B cell (primary cell): ENCODE results near the gene FITM1. TPM values are rescaled to one million over a fixed set of nuclear protein-coding genes. Genes with fewer than 3 reads are reported as not detected.

Source experiments
- ATAC-seq: fragments of 200-7000 bp; cut with Tn5 transposase; one replicate; pipeline ENCODE4 v1.10.0; 2021; ENCODE audit warnings: low read depth, mild to moderate bottlenecking, moderate number of reproducible peaks, moderate library complexity
- CTCF ChIA-PET: fragments of 350-600 bp; sonication (Branson Sonifier 250); formaldehyde crosslinking; loops from one replicate; lab custom pipeline; 2021; ENCODE audit warnings: antibody characterized with exemption, inconsistent platforms; lab: Charles Lee
- POLR2A ChIA-PET: fragments of 350-600 bp; sonication (Branson Sonifier 250); formaldehyde crosslinking; loops from one replicate; lab custom pipeline; 2021; ENCODE audit warnings: antibody characterized with exemption; lab: Charles Lee
- DNase-seq: peaks from one replicate; pipeline ENCODE4 v3.0.0; 2013
- H2AFZ ChIP-seq: 2 replicates; pipeline ENCODE4 v1.6.1; 2012; ENCODE audit warnings: mild to moderate bottlenecking, low read depth, low read length; ENCODE audit not compliant: insufficient read depth, poor library complexity, severe bottlenecking
- H3K27ac ChIP-seq, 2 donors: 1 replicate in 1 of 2; 2 replicates in 1 of 2; pipeline ENCODE4 v1.5.1; 2012 to 2013; ENCODE audit warnings: low read length in 2 of 2, mild to moderate bottlenecking in 2 of 2, moderate library complexity in 1 of 2
- H3K27me3 ChIP-seq, 4 experiments: fragments of 200-600 bp in 1 of 4; sonication (generic) in 1 of 4; replicated peaks in 1 of 4; 1 replicate in 2 of 4; 2 replicates in 2 of 4; pipeline versions ENCODE4 v1.6.1 to v1.7.0; 2013 to 2016; ENCODE audit warnings: low read length in 3 of 4, mild to moderate bottlenecking in 2 of 4, mixed read lengths in 1 of 4, moderate library complexity in 1 of 4; ENCODE audit not compliant: insufficient read depth in 4 of 4, control insufficient read depth in 3 of 4; ENCODE audit errors: control extremely low read depth in 1 of 4
- H3K36me3 ChIP-seq, 2 experiments: replicated peaks in 1 of 2; 1 replicate in 1 of 2; 2 replicates in 1 of 2; pipeline versions ENCODE4 v1.6.1 to v1.7.1; 2013; ENCODE audit warnings: low read length in 1 of 2; ENCODE audit not compliant: insufficient read depth in 2 of 2, control insufficient read depth in 1 of 2; ENCODE audit errors: control extremely low read depth in 1 of 2, extremely low read depth in 1 of 2
- H3K4me1 ChIP-seq, 2 donors: fragments of 200-600 bp in 1 of 2; sonication (generic) in 1 of 2; 1 replicate in 1 of 2; 2 replicates in 1 of 2; pipeline versions ENCODE4 v1.5.1 to v1.6.1; 2013 to 2017; ENCODE audit warnings: low read length in 2 of 2; ENCODE audit not compliant: control insufficient read depth in 2 of 2, insufficient read depth in 2 of 2
- H3K4me2 ChIP-seq: replicated peaks from 2 replicates; pipeline ENCODE3; 2012; ENCODE audit warnings: mild to moderate bottlenecking, low read depth, low read length; ENCODE audit not compliant: poor library complexity, severe bottlenecking
- H3K4me3 ChIP-seq, 5 experiments: fragments of 200-600 bp in 1 of 5; sonication (generic) in 1 of 5; 1 replicate in 3 of 5; 2 replicates in 2 of 5; pipeline versions ENCODE4 v1.5.1 to v1.7.0; 2011 to 2016; ENCODE audit warnings: low read length in 4 of 5, mild to moderate bottlenecking in 4 of 5, low read depth in 2 of 5, control low read depth in 1 of 5, moderate library complexity in 1 of 5; ENCODE audit not compliant: insufficient read depth in 1 of 5; ENCODE audit errors: control extremely low read depth in 1 of 5, extremely low read depth in 1 of 5
- H3K79me2 ChIP-seq: fragments of 200-600 bp; sonication (generic); one replicate; pipeline ENCODE4 v1.6.0; 2016; ENCODE audit warnings: low read length; ENCODE audit not compliant: control insufficient read depth, insufficient read depth
- H3K9ac ChIP-seq: fragments of 200-600 bp; sonication (generic); 2 replicates; pipeline ENCODE4 v1.6.1; 2017; ENCODE audit warnings: mild to moderate bottlenecking, low read length, moderate library complexity
- H3K9me3 ChIP-seq, 3 donors: one replicate each; pipeline versions ENCODE4 v1.6.1 to v1.7.1; 2013; ENCODE audit warnings: low read length in 2 of 3; ENCODE audit not compliant: control insufficient read depth in 2 of 3, insufficient read depth in 1 of 3; ENCODE audit errors: control extremely low read depth in 1 of 3
- H4K20me1 ChIP-seq: 2 replicates; pipeline ENCODE4 v1.6.0; 2012; ENCODE audit warnings: mild to moderate bottlenecking, low read length; ENCODE audit not compliant: insufficient read depth, control insufficient read depth, poor library complexity, severe bottlenecking
- H3K27ac Mint-ChIP-seq: one replicate; pipeline ENCODE4 v1.8.0; 2021; ENCODE audit warnings: mixed read lengths
- H3K27me3 Mint-ChIP-seq: one replicate; pipeline ENCODE4 v1.8.0; 2021; ENCODE audit warnings: mixed read lengths
- H3K4me1 Mint-ChIP-seq: one replicate; pipeline ENCODE4 v1.8.0; 2021; ENCODE audit warnings: mixed read lengths
- H3K4me3 Mint-ChIP-seq: one replicate; pipeline ENCODE4 v1.8.0; 2021; ENCODE audit warnings: mixed read lengths
- H3K9me3 Mint-ChIP-seq: one replicate; pipeline ENCODE4 v1.8.0; 2022; ENCODE audit warnings: mixed read lengths; ENCODE audit not compliant: insufficient read depth
- EZH2 ChIP-seq: IDR thresholded peaks from 2 replicates; pipeline ENCODE4 v1.6.1; 2012; ENCODE audit warnings: borderline replicate concordance, low read depth, mild to moderate bottlenecking, moderate library complexity, low read length; ENCODE audit not compliant: insufficient read depth, poor library complexity, severe bottlenecking
- WGBS: methylation state at CpG from one replicate; pipeline ENCODE4 v1.1.5; 2013; ENCODE audit warnings: missing lambda C conversion rate; ENCODE audit not compliant: insufficient coverage; 5-methylcytosine and 5-hydroxymethylcytosine counted together
- intact Hi-C: fragments of 100-400 bp; cut with micrococcal nuclease; formaldehyde crosslinking; loops from one replicate; pipeline ENCODE4 v1.10.0; 2022
- polyA plus RNA-seq: library from polyadenylated mRNA; depleted of rRNA; stranded (reverse); fragments of >200 nt; gene quantifications from 2 replicates; pipeline ENCODE4 v1.2.3, GENCODE V29; 2012
- total RNA-seq, 2 donors: library from RNA; stranded (reverse); fragments of 120-200 nt in 1 of 2; gene quantifications; 1 replicate in 1 of 2; 2 replicates in 1 of 2; pipeline versions ENCODE4 v1.2.3 to v1.2.4, GENCODE V29; 2013 to 2022
- TF ChIP-seq, protein P1 (sequence below): fragments of 200-600 bp; IDR thresholded peaks from one replicate; pipeline ENCODE4 v1.8.0; 2022; ENCODE audit warnings: antibody characterized with exemption, mild to moderate bottlenecking

Gene FITM1
- total and polyA plus RNA-seq, 2 donors (not counting 1 experiment from before 2014, with no cell fraction given), result 2.6 to 3.3 TPM

DNA sequence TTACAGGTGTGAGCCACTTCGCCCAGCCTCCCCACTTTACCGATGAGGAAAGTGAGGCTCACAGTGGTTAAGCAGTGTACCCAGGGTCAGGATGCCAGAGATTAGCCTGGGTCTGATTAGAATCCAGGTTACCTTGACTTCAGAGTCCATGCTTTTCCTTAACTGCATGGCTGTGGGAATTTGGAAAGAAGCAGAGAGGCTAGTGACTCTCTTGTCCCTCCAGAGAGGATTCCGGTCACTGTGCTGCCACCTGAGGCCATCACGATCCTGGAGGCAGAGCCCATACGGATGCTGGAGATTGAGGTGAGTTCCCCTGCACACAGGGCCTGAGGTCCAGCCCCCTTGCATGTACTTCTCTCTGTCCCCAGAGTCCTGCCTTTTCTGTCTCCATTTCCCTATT, 46.1 kb downstream of the FITM1 start:
- ATAC-seq (no peak), DNase-seq (no peak)
- H3K4me3 Mint-ChIP-seq, result no peak overlapping the region
- WGBS, result 98% methylated on average over 5 of the region's 5 CpGs
- Histone ChIP-seq H3K4me2 (no peak overlapping the region), H3K27ac (no peak overlapping the region), H3K36me3 (peaks cover 1 to 38% of the 10 kb centered on the region in 2 experiments), H3K79me2 (no peaks in the 10 kb centered on the region), H3K27me3 (no peaks in the 10 kb centered on the region), H3K9ac (no peak overlapping the region), H2AFZ (no peak overlapping the region), H4K20me1 (no peaks in the 10 kb centered on the region), H3K9me3 (no peaks in the 10 kb centered on the region), H3K4me3 (no peak overlapping the region), H3K4me1 (peaks cover 8 to 14% of the 10 kb centered on the region in 2 donors)
- H3K27ac Mint-ChIP-seq, result no peak overlapping the region
- peaks cover 20% of the 10 kb centered on the region for H3K4me1 Mint-ChIP-seq
- TF ChIP-seq EZH2, result no peak
- TF ChIP-seq, protein P1, sequence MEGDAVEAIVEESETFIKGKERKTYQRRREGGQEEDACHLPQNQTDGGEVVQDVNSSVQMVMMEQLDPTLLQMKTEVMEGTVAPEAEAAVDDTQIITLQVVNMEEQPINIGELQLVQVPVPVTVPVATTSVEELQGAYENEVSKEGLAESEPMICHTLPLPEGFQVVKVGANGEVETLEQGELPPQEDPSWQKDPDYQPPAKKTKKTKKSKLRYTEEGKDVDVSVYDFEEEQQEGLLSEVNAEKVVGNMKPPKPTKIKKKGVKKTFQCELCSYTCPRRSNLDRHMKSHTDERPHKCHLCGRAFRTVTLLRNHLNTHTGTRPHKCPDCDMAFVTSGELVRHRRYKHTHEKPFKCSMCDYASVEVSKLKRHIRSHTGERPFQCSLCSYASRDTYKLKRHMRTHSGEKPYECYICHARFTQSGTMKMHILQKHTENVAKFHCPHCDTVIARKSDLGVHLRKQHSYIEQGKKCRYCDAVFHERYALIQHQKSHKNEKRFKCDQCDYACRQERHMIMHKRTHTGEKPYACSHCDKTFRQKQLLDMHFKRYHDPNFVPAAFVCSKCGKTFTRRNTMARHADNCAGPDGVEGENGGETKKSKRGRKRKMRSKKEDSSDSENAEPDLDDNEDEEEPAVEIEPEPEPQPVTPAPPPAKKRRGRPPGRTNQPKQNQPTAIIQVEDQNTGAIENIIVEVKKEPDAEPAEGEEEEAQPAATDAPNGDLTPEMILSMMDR, result no peak
- POLR2A ChIA-PET, result interaction anchor here (0.6 to 1.7 kb wide), 2 partner anchors 16 to 66 kb away, joined by 4 to 5 read pairs; partner anchors contain the start of gene IRF9
- H3K9me3 Mint-ChIP-seq, result no peaks in the 10 kb centered on the region
- CTCF ChIA-PET, result interaction anchor here (1.1 kb wide), 1 partner anchor 86 kb away, joined by 4 read pairs; no protein-coding TSS in a partner anchor
- intact Hi-C loops, result no loop called here
- H3K27me3 Mint-ChIP-seq, result no peaks in the 10 kb centered on the region

DNA sequence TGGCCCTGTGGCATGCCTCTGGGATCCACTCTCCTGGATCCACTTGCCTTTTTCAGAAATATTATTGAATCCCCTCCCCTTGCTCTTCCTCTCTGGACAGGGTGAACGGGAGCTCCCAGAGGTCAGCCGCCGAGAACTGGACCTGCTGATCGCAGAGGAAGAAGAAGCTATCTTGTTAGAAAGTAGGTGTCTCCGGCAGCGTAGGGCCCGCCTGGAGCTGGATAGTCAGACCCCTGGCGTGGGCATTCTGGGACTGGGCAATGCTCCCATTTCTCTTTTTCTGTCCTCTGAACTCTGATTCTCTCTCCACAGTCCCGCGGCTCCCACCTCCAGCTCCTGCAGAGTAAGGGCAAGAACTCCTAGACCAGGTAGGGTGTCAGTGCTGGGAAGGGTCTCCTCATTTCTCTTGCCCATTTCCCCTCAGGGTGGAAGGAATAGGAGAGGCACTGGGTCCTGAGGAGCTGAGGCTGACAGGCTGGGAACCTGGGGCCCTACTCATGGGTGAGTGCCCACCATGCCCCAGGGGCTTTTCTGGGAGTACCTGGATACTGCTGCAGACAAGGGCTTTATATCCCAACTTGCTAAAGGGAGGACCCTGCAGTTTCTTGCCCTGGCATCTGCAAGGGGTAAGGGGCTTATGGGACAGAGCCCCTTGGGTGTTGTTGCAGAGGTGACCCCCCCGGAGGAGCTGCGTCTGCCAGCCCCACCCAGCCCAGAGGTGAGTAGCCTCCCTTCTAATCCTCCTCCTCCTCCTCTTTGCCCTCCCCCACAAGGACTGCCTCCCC, 46.8 kb downstream of the FITM1 start:
- ChIA-PET POLR2A (interaction anchor here (1.7 kb wide), 1 partner anchor 16 kb away, joined by 4 read pairs; the partner anchor contains the start of gene IRF9), CTCF (interaction anchor here (1.1 kb wide), 1 partner anchor 86 kb away, joined by 4 read pairs; no protein-coding TSS in a partner anchor)
- H3K79me2 ChIP-seq, result no peaks in the 10 kb centered on the region
- Mint-ChIP-seq H3K27ac (no peak overlapping the region), H3K27me3 (no peaks in the 10 kb centered on the region), H3K4me3 (no peak overlapping the region), H3K4me1 (peaks cover 13% of the 10 kb centered on the region), H3K9me3 (no peaks in the 10 kb centered on the region)
- H3K9ac ChIP-seq, result no peak overlapping the region
- no peak overlapping the region for H2AFZ ChIP-seq
- H4K20me1 ChIP-seq, result no peaks in the 10 kb centered on the region
- no CpG with 5 or more reads among the region's 12 CpGs for WGBS
- H3K4me3 ChIP-seq, result no peak overlapping the region
- intact Hi-C loops, result no loop called here
- H3K4me1 ChIP-seq, result peaks cover 5 to 9% of the 10 kb centered on the region in 2 donors
- no peak for DNase-seq
- H3K9me3 ChIP-seq, result no peaks in the 10 kb centered on the region
- no peak overlapping the region for H3K27ac ChIP-seq
- peaks cover 3 to 44% of the 10 kb centered on the region in 2 experiments for H3K36me3 ChIP-seq
- no peak overlapping the region for H3K4me2 ChIP-seq
- no peak for TF ChIP-seq EZH2
- TF ChIP-seq, protein P1, result no peak
- ATAC-seq, result no peak
- no peaks in the 10 kb centered on the region for H3K27me3 ChIP-seq
